ENCODE results near the gene SAE1.

SAE1 gene

DNA sequence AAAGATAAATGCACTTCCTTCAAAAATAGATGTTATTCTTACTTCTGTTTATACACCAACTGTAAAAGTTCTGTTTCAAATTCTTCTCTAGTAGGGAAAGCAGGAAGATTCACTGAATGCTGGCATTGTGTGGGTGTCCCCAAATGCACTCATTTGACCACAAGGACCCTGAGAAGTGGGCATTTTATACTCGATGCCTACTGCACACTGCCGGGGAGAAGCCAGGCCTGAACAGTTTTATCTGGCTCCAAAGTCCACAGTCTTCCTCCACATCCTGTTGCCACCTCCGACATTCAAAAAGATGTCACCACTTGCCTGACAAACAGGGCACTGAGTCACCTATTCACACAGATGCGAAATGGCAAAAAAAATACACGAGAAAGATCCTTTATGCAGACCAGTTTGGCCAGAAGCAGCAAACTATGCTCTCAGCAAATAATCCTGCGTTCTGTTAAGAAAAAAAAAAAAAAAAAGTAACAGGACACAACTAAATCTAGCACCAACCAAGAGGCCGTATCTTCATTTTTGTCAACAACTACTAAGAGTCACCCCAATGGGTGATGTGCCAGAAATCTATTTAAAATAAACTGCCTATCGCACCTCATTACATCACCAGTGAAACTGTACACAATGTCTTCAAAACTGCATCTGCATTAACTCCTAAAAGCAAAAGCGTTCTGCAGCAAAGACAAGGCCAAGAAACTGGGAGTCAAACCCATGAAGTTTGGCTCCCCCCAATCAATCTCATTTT, 23.3 kb upstream of the SAE1 start:
- H3K36me3 ChIP-seq, result peaks cover 39% of the 10 kb centered on the region
- H3K4me3 ChIP-seq (ENCODE audit: low read depth, low read length), result no peak overlapping the region
- no peak overlapping the region for H3K27ac ChIP-seq
- TF ChIP-seq, protein P1, sequence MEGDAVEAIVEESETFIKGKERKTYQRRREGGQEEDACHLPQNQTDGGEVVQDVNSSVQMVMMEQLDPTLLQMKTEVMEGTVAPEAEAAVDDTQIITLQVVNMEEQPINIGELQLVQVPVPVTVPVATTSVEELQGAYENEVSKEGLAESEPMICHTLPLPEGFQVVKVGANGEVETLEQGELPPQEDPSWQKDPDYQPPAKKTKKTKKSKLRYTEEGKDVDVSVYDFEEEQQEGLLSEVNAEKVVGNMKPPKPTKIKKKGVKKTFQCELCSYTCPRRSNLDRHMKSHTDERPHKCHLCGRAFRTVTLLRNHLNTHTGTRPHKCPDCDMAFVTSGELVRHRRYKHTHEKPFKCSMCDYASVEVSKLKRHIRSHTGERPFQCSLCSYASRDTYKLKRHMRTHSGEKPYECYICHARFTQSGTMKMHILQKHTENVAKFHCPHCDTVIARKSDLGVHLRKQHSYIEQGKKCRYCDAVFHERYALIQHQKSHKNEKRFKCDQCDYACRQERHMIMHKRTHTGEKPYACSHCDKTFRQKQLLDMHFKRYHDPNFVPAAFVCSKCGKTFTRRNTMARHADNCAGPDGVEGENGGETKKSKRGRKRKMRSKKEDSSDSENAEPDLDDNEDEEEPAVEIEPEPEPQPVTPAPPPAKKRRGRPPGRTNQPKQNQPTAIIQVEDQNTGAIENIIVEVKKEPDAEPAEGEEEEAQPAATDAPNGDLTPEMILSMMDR (IDR thresholded peaks at IDR 0.05; ENCODE audit: low read depth, low read length), result no peak
- no peaks in the 10 kb centered on the region for H3K27me3 ChIP-seq (ENCODE audit: insufficient read depth, low read depth, severe bottlenecking)
- no peaks in the 10 kb centered on the region for H3K9me3 ChIP-seq (ENCODE audit: severe bottlenecking)
- DNase-seq, result no peak

DNA sequence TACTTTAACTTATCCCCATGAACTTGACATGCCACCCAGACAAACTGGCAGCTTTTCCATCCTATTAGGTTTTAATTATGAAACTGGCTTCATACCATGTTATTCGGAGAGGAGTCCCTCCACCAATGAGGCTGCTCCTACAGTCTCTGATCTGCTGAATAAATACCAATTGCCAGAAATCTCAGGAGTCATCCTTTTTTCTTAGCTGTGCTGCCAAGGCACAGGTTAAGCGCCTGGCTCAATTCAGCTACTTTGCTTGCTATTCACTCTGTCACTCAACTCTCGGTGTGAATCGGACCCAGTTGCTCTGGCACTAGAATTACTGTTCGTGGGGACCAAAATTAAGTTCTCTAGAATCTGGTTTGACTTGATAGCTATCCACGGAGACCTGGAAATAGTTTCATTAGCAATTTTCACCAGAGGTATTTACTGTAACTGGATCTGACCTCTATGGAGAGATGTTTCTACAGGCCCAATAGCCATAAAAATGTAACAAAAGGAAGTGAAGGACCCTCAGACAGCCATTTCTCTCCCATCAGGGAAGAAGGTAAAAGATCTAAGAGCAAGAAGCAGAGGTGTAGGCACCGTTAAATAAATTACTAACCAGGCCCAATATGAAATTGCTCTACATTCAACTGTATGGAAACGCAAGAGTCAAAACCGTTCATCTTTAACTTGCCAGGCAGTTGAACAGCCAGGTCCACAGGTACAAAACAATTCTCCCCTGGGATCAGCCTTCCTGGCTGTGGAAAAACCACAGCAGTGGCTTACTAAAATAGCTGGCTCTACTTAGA, 22.5 kb upstream of the SAE1 start:
- H3K27me3 ChIP-seq (ENCODE audit: insufficient read depth, low read depth, severe bottlenecking), result no peaks in the 10 kb centered on the region
- no peak overlapping the region for H3K4me3 ChIP-seq (ENCODE audit: low read depth, low read length)
- TF ChIP-seq, protein P1 (IDR thresholded peaks at IDR 0.05; ENCODE audit: low read depth, low read length), result no peak
- DNase-seq, result no peak
- H3K36me3 ChIP-seq, result peaks cover 40% of the 10 kb centered on the region
- H3K27ac ChIP-seq, result no peak overlapping the region
- no peaks in the 10 kb centered on the region for H3K9me3 ChIP-seq (ENCODE audit: severe bottlenecking)

DNA sequence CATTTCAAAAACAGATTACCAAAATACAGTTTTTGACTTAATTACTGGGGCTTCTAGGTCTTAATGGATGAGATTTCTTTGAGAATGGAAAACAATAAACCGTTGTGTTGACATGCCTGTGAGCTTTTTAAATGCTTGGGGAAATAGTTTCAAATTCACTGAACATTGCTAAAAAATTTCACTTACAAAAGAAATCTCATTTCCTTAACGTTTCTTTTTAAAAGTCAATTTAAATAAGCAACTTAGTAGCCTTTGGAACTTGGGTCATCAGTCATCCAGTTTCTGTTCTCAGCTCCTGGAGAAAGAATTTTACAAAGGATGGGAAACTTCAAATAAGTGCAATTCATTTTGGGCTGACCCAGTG, 21.5 kb upstream of the SAE1 start:
- no peaks in the 10 kb centered on the region for H3K9me3 ChIP-seq (ENCODE audit: severe bottlenecking)
- DNase-seq, result no peak
- H3K4me3 ChIP-seq (ENCODE audit: low read depth, low read length), result no peak overlapping the region
- TF ChIP-seq, protein P1 (IDR thresholded peaks at IDR 0.05; ENCODE audit: low read depth, low read length), result no peak
- no peaks in the 10 kb centered on the region for H3K27me3 ChIP-seq (ENCODE audit: insufficient read depth, low read depth, severe bottlenecking)
- H3K27ac ChIP-seq, result no peak overlapping the region
- peaks cover 39% of the 10 kb centered on the region for H3K36me3 ChIP-seq

DNA sequence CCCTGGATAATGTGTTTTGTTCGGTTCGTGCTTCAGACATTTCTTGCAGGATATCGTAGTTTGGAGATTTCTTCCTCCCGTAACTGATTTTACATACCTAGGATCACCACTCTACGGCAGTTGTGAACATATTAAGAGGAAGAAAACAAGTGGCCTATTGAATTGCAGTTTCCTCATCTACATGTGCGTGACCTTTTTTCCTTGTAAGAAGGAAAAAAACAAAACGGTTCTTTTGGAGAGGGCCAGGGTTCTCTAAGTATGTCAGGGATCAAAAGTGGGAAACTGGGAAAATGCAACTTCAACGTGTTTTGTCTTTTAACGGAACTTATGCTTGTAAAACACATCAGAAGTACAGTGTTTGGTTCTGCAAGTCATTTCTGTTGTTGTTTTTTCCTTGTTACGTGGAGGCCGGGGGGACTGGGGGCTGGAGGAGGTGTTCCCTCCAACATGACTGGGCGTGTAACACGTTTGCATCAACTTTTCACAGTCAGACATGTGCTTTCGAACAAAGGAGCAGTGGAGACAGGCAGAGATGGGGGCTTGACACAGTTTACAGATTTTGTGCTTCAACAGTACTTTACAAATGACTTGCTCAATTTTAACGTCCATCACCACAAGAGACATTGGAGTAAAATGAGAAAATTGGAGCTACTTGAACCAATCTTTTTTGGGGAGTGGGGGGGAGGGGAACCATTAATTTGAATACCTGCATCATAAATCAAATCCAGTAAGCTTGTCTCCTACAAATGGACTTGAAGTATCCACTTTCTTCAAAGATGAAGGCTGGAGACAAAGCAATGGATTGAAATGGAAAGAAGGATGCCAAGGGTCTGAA, 20.9 kb upstream of the SAE1 start:
- H3K27me3 ChIP-seq (ENCODE audit: insufficient read depth, low read depth, severe bottlenecking), result no peaks in the 10 kb centered on the region
- DNase-seq, result no peak
- TF ChIP-seq, protein P1 (IDR thresholded peaks at IDR 0.05; ENCODE audit: low read depth, low read length), result no peak
- peak overlapping the region; percentile 97 for H3K4me3 ChIP-seq (ENCODE audit: low read depth, low read length)
- no peak overlapping the region for H3K27ac ChIP-seq
- no peaks in the 10 kb centered on the region for H3K9me3 ChIP-seq (ENCODE audit: severe bottlenecking)
- peaks cover 36% of the 10 kb centered on the region for H3K36me3 ChIP-seq

DNA sequence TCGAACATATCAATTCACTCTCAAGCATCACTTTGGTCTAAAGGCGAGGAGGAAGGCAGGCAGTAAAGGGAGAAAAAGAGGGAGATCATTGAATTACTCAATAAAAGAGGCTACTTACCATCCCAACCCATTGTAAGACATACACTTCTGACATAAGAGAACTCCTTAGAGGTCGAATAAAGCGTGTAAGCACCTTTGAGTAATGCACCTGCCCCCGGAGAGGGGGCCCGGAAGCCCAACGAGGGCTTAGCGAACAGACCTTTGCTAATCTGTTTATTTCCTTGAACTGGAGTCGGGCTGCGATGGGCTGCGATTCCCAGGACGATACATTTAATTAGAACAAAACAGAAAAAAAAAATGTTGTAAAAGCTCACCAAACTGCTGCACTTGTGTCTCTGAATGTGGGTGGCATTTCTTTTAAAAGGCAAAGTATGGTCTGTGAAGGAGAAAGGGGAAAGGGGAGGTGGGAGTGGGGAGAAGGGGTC, 20.1 kb upstream of the SAE1 start:
- Histone ChIP-seq H3K36me3 (peaks cover 28% of the 10 kb centered on the region), H3K9me3 (ENCODE audit: severe bottlenecking) (no peaks in the 10 kb centered on the region), H3K27ac (peak overlapping the region; percentile 100), H3K4me3 (ENCODE audit: low read depth, low read length) (peak overlapping the region; percentile 97), H3K27me3 (ENCODE audit: insufficient read depth, low read depth, severe bottlenecking) (no peaks in the 10 kb centered on the region)
- TF ChIP-seq, protein P1 (IDR thresholded peaks at IDR 0.05; ENCODE audit: low read depth, low read length), result no peak
- peak; percentile 60 for DNase-seq

Measured in WERI-Rb-1 (cell line).